Esophagus squamous epithelium (tissue), 4 donors: ENCODE measurements around the gene ANKRA2.

Source experiments
- POLR2A ChIP-seq, 4 donors: fragments of 450-650 bp; IDR thresholded peaks; one replicate each; pipeline ENCODE4 v1.6.1; 2017; ENCODE audit warnings: antibody characterized with exemption in 4 of 4, mild to moderate bottlenecking in 4 of 4, moderate library complexity in 3 of 4
- TF ChIP-seq, protein P1 (sequence below), 6 experiments: fragments of 450-650 bp in 4 of 6; fragments of 200-600 bp in 2 of 6; sonication (generic) in 2 of 6; IDR thresholded peaks; one replicate each; pipeline ENCODE4 v1.5.1; 2016 to 2019; ENCODE audit warnings: antibody characterized with exemption in 6 of 6, mild to moderate bottlenecking in 4 of 6, moderate library complexity in 4 of 6

DNA sequence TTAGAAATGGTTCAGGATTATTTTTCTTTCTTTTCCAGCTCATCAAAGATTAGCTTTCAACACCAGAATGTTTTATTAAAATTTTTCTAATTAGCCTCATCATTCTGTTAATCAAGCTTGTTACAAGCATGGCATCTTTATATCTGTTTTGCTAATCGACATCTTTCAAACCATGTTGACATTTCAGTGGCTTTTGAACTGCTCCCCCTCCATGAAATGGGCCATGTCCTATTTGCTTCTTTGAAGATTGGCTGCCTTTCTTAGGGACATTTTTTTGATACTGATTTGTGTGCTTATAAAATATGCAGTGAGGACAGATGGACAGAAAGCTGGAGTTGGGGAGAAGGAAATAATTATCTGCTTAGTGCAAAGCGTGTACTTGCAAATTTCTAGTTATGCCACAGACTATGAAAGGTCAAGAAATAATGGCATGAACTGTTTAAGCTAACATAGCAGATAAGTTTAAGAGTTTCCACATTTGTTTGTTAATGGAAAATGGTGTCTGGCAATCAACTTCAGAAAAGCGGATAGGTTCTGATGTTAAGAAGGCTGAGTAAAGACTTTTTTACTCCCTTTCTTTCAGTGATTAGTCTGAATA, 39.7 kb downstream of the ANKRA2 start:
- TF ChIP-seq, protein P1, sequence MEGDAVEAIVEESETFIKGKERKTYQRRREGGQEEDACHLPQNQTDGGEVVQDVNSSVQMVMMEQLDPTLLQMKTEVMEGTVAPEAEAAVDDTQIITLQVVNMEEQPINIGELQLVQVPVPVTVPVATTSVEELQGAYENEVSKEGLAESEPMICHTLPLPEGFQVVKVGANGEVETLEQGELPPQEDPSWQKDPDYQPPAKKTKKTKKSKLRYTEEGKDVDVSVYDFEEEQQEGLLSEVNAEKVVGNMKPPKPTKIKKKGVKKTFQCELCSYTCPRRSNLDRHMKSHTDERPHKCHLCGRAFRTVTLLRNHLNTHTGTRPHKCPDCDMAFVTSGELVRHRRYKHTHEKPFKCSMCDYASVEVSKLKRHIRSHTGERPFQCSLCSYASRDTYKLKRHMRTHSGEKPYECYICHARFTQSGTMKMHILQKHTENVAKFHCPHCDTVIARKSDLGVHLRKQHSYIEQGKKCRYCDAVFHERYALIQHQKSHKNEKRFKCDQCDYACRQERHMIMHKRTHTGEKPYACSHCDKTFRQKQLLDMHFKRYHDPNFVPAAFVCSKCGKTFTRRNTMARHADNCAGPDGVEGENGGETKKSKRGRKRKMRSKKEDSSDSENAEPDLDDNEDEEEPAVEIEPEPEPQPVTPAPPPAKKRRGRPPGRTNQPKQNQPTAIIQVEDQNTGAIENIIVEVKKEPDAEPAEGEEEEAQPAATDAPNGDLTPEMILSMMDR (IDR thresholded peaks at IDR 0.05) = no peak
- no peak for TF ChIP-seq POLR2A (IDR thresholded peaks at IDR 0.05)
